NCI-H187 (cell line): ENCODE measurements around the gene HDAC2.
"Not testable (repeated sequence)": the region's sequence is repeated elsewhere in the genome, so short reads cannot be mapped to it uniquely, and the experiment has no call there.

Experiments used
- DNase-seq, 2 experiments: peaks; one replicate each; lab custom pipeline; 2025; lab: John Stamatoyannopoulos, UW

HDAC2 gene

GRCh38 chr6:113971741-113972140, 793 bp upstream of the HDAC2 start:
- no peak for DNase-seq

DNA sequence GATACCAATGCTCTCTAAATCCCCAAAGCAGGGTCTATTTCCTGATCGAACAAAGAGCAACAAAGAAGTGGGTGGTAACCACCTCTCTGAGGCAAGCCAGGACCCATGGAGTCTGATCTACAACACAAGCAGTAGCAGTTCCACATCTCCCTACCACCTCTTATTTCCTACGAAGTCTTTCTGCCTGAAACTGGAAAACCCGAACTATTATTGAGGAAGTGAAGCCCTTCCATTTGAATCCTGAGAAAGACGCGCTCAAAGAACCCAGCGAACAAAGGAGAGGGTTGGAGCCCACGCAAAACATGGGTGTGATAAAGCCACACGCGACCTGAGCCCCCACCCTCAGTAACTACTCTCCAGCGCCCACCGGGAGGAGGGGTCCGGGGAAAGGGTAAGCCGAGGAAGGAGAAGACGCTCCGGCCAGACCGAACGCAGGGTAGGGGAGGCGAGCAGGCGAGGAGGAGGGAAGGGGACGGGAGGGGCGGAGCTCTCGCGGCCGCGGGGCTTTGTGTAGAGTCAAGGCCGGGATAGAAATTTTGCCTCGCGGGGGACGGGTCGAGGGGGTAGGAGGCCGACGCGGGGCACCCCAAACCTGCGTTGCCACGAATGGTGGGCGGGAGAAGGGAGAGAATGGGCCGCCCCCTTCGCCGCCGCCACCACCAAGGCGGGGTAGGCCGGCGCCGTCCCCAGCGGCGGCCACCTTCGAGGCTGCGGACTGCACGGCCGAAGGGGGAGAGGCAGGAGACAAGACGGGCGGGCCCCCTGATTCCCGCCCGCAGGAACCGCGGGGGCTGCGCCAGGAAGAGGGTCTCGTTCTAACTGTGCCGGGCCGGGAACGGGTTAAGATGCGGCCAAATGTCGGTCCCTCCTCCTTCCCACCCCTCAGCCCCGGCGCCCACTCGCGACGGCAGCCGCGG, 802 bp downstream of the HDAC2 start:
- peak; percentile 9 to 17 for DNase-seq

GRCh38 chr6:113968472-113968871, 2.5 kb downstream of the HDAC2 start:
- DNase-seq: no peak

GRCh38 chr6:113967777-113968176, 3.2 kb downstream of the HDAC2 start:
- DNase-seq: no peak

- no peak for DNase-seq
Observed at GRCh38 chr6:113960795-113961194, 10.2 kb downstream of the HDAC2 start.

- DNase-seq: no peak
Observed at GRCh38 chr6:113959235-113959634, 11.7 kb downstream of the HDAC2 start.

DNA sequence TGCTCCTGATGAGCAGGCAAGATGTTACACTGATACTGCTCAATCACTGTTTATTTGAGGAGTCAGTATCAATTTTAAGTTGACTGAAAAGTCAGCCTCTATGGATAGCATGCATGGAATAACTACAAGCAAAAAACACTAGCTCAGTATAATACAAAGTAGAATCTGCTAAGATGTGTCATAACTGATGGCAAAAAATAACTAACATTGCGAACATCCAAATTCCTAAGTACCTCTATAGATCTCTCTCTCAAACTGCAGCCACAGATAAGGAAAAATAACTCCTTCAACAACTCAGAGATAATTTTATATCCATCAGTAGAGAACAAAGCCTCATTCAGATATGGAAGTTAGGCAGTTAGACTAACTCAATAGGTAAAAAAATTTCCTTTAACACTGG, 16.3 kb downstream of the HDAC2 start:
- DNase-seq: no peak

DNA sequence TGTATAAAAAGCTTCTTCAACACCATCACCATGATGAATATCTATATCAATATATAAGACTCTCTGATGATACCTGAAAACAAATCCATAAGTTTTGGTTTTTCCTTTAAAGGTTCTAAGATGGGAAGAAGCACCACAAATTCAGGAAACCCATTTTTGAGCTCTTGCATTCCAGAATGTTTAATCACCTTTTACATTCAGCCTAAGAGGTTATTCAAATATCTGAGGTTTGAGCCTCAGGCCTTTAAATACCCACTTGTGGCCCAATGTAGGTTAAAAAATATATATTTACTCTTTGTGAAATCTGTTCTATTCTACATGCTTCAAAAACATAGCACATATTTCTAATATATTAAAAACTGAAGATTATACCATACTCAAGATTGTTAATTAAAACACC, 17.6 kb downstream of the HDAC2 start:
- DNase-seq: no peak

DNA sequence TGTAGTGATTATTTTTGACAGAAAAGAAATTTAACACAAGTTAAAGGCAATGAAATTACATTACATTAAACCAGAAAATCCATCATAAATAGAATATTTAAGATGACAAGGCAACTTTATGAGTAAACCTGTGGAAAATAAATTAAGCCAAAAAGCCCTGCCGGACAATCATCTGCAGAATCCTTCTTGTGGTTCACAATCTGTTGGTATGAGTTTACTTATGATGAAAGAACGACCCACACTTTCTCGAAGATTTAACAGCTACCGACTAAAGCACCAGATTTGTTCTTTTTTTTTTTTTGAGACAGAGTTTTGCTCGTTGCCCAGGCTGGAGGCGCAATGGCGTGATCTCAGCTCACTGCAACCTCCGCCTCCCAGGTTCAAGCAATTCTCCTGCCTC, 21.4 kb downstream of the HDAC2 start:
- no peak for DNase-seq

DNA sequence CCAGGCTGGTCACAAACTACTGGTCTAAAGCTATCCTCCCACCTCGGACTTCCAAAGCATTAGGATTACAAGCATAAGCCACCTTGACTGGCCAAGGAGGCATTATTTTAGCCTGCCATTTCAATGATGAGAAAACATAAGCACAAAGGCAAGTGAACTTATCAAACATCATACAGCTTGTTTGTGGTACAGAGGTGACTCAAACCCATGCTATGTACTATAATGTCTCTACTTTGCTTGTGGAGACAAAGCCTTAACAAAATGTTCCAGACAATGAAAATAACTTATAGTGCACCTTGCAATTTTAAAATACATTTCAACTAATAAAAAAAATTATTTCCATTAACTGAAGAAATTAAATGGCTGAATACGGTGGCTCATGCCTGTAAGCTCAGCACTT, 26.2 kb downstream of the HDAC2 start:
- no peak for DNase-seq

DNA sequence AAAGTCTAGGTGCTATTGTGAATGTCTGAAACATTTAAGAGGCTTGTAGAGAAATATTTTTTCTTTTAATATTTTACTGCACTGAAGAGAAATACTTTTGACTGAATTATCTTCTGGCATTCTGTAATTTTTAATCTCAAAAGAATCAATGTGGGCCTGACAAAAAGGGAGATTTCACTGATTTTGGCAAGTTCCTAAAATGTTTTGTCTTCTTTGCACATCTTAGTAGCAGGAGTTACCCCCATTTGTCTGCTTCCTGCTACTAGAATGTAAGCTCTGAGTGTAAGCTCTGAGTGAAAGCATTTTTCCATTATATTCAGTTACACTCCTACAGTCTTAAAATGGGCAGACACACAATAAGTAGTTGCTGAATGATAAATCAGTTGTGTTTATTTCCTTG, 31.1 kb downstream of the HDAC2 start:
- no peak for DNase-seq

DNA sequence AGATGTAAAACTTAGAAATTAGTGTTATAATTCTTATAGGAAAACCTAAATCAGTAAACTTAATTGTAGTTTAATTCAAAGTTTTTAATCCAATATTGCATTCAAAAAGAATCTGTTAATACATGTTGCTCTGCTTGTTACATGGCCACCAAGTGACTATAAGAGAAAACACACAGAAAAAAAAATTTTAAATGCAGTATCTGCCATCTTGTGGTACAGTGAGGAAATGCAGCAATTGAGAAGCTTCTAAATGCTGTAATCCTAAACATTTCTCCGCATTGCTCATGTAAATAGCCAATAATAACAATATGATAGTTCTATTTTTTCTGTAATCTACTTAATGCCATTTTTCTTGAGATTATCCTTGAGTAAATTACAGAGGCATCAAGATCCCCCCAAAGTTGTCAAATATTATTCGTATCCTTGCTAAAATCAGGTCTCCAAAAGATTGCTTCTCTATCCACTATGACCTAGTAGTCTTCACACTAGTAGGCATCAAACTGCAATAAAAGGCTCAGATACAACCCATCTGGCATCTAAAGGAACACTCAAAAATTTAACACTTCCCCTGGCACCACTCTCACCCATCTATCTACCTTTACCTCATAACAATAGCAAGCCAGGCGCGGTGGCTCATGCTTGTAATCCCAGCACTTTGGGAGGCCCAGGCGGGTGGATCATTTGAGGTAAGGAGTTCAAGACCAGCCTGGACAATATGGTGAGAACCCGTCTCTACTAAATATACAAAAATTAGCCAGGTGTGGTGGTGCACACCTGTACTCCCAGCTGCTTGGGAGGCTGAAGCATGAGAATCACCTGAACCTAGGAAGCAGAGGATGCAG, 34.6 kb downstream of the HDAC2 start:
- peak in 1 of 2 experiments; percentile 14 for DNase-seq

- no peak for DNase-seq
Observed at GRCh38 chr6:113934101-113934500, 36.8 kb downstream of the HDAC2 start.

- DNase-seq: not testable (repeated sequence)
Observed at GRCh38 chr6:113931907-113932306, 39.0 kb downstream of the HDAC2 start.

DNA sequence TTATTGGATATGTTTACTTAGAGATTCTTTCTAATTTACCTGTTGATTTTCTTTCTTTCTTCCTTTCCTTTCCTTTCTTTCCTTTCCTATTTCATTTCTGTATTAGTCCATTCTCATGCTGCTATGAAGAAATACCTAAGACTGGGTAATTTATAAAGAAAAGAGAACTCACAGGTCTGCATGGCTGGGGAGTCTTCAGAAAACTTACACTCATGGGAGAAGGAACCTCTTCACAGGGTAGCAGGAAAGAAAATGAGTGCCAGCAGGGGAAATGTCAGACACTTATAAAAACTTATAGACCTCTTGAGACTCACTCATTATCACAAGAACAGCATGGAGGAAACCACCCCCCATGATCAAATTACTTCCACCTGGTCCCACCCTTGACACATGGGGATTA, 40.8 kb downstream of the HDAC2 start:
- no peak for DNase-seq

- DNase-seq: no peak
Observed at GRCh38 chr6:113927001-113927400, 43.9 kb downstream of the HDAC2 start.

GRCh38 chr6:113925378-113925777, 45.6 kb downstream of the HDAC2 start:
- DNase-seq: no peak

- no peak for DNase-seq
Observed at GRCh38 chr6:113924312-113924723, 46.6 kb downstream of the HDAC2 start.

- DNase-seq: no peak
Observed at GRCh38 chr6:113923526-113923925, 47.4 kb downstream of the HDAC2 start.

- no peak for DNase-seq
Observed at GRCh38 chr6:113921299-113921904, 49.5 kb downstream of the HDAC2 start.

DNA sequence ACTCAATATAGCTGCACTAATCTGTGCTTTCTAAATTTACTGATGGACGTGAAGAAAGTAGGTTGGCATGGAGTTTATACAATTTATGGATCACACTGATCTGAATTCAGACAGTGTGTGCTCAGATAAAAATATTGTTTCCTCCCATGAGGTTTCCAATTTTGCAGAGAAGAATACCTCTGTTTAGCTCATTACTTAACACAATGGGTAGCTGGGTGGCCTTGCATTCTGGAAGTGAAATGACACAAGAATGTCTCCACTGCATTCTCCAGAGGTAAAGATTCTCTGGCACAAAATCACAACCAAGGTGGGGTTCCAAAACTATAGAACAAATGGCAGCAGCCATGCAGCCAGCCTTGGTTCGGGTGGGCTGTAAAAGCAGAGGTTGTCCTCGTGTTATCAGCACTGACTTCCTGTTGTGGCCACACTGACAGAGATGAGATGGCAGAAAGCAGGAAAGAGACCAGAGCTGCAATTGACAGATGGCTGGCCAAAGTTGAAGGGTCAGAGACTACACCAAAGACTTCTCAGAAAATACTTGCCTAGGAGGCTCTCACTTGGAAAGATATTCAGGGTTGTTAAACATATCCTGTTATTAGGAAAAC, 50.2 kb downstream of the HDAC2 start:
- DNase-seq: no peak

- DNase-seq: not testable (repeated sequence)
Observed at GRCh38 chr6:113910285-113910684, 60.7 kb downstream of the HDAC2 start.
